ENCODE measurements around the gene SLC43A2.

The SLC43A2 gene

GRCh38 chr17:1612400-1612799 is 16.2 kb downstream of the SLC43A2 start:
- DNase-seq (ENCODE audit: low read depth) = no peak
- peaks cover 16% of the 10 kb centered on the region for H3K36me3 ChIP-seq (ENCODE audit: control insufficient read depth, insufficient read depth, low read length, severe bottlenecking)

GRCh38 chr17:1611715-1612114 is 16.9 kb downstream of the SLC43A2 start:
- no peaks in the 10 kb centered on the region for H3K27me3 ChIP-seq (replicated peaks; ENCODE audit: control insufficient read depth, insufficient read depth, low read length)
- H3K4me3 ChIP-seq (ENCODE audit: low read length) = no peak overlapping the region
- no peaks in the 10 kb centered on the region for H3K9me3 ChIP-seq (ENCODE audit: control insufficient read depth, low read length)
- no peak overlapping the region for H3K9ac ChIP-seq (ENCODE audit: low read length)
- no peak for DNase-seq (ENCODE audit: low read depth)
- peaks cover 16% of the 10 kb centered on the region for H3K36me3 ChIP-seq (ENCODE audit: control insufficient read depth, insufficient read depth, low read length, severe bottlenecking)
- H3K4me1 ChIP-seq (ENCODE audit: control insufficient read depth, insufficient read depth, low read length) = peaks cover 14% of the 10 kb centered on the region

More at GRCh38 chr17:1612400-1612799, 16.2 kb downstream of the SLC43A2 start:
- Histone ChIP-seq H3K27me3 (replicated peaks; ENCODE audit: control insufficient read depth, insufficient read depth, low read length) (no peaks in the 10 kb centered on the region), H3K9me3 (ENCODE audit: control insufficient read depth, low read length) (no peaks in the 10 kb centered on the region), H3K4me1 (ENCODE audit: control insufficient read depth, insufficient read depth, low read length) (peaks cover 7% of the 10 kb centered on the region), H3K9ac (ENCODE audit: low read length) (no peak overlapping the region), H3K4me3 (ENCODE audit: low read length) (no peak overlapping the region)

DNA sequence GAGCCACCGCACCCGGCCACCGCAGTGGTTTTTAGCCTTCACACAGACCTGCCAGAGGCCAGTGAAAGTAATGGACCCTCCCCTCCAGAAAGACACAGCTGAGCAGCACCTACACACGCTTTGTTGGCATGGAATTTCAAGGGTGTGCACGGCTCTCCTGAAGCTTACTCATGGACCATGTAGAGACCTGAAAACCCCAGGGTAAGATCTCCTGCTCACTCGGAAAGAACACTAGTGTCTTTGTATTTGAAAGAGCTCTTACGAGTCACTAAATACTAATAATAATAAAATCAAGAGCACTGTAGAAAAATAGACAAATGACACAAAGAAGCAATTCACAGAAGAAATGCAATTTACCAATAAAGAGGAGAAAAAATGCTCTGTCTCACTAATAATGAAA is 20.0 kb downstream of the SLC43A2 start:
- H3K9ac ChIP-seq (ENCODE audit: low read length) = no peak overlapping the region
- peaks cover 9% of the 10 kb centered on the region for H3K36me3 ChIP-seq (ENCODE audit: control insufficient read depth, insufficient read depth, low read length, severe bottlenecking)
- peaks cover 17% of the 10 kb centered on the region for H3K4me1 ChIP-seq (ENCODE audit: control insufficient read depth, insufficient read depth, low read length)
- no peak overlapping the region for H3K4me3 ChIP-seq (ENCODE audit: low read length)
- no peak for DNase-seq (ENCODE audit: low read depth)
- H3K27me3 ChIP-seq (replicated peaks; ENCODE audit: control insufficient read depth, insufficient read depth, low read length) = no peaks in the 10 kb centered on the region
- no peaks in the 10 kb centered on the region for H3K9me3 ChIP-seq (ENCODE audit: control insufficient read depth, low read length)

- Histone ChIP-seq H3K4me1 (ENCODE audit: control insufficient read depth, insufficient read depth, low read length) (peaks cover 17% of the 10 kb centered on the region), H3K4me3 (ENCODE audit: low read length) (no peak overlapping the region), H3K27me3 (replicated peaks; ENCODE audit: control insufficient read depth, insufficient read depth, low read length) (no peaks in the 10 kb centered on the region), H3K36me3 (ENCODE audit: control insufficient read depth, insufficient read depth, low read length, severe bottlenecking) (peaks cover 7% of the 10 kb centered on the region), H3K9ac (ENCODE audit: low read length) (no peak overlapping the region), H3K9me3 (ENCODE audit: control insufficient read depth, low read length) (no peaks in the 10 kb centered on the region)
- no peak for DNase-seq (ENCODE audit: low read depth)
Measured at GRCh38 chr17:1607971-1608320, 20.7 kb downstream of the SLC43A2 start.

GRCh38 chr17:1606352-1606985 is 22.2 kb downstream of the SLC43A2 start:
- H3K9me3 ChIP-seq (ENCODE audit: control insufficient read depth, low read length) = no peaks in the 10 kb centered on the region
- peaks cover 17% of the 10 kb centered on the region for H3K4me1 ChIP-seq (ENCODE audit: control insufficient read depth, insufficient read depth, low read length)
- DNase-seq (ENCODE audit: low read depth) = no peak
- H3K27me3 ChIP-seq (replicated peaks; ENCODE audit: control insufficient read depth, insufficient read depth, low read length) = no peaks in the 10 kb centered on the region
- H3K4me3 ChIP-seq (ENCODE audit: low read length) = no peak overlapping the region
- H3K36me3 ChIP-seq (ENCODE audit: control insufficient read depth, insufficient read depth, low read length, severe bottlenecking) = peaks cover 9% of the 10 kb centered on the region
- H3K9ac ChIP-seq (ENCODE audit: low read length) = no peak overlapping the region

- no peaks in the 10 kb centered on the region for H3K9me3 ChIP-seq (ENCODE audit: control insufficient read depth, low read length)
- H3K36me3 ChIP-seq (ENCODE audit: control insufficient read depth, insufficient read depth, low read length, severe bottlenecking) = peaks cover 9% of the 10 kb centered on the region
- no peak overlapping the region for H3K4me3 ChIP-seq (ENCODE audit: low read length)
Measured at GRCh38 chr17:1605681-1606351, 22.8 kb downstream of the SLC43A2 start.

DNA sequence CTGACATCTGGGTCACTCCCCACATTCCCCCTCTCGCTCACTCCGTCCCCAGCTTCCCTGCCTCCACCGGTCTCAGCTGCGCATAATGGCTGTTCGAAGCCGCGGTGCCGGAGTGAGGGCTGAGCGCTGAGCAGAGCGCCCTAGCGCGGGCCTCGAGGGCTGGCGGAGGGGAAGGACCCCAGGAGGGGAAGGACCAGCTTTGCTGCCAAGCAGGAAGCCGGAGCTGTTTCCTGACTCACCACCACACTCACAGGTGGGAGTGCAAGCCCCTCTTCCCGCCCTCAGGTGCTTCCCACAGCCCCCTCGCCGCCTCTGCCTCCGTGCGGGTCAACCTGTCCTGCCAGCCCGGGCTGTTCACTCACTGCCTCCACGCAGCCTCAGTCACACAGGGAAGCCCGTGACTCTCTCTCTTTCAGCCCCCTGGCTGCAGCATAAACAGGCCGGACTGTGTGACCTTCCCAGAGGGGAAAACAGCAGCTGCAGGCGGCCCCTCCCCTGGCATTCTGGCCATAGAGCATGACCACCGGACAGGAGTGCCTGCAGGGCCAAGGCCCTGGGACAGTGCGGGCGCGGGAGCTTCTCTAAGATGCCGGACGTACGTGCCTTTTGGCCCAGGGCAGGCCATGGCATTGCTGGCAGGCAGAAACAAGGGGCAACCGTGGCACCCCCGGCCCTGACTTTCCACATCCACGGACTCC is 23.7 kb downstream of the SLC43A2 start:
- peaks cover 9% of the 10 kb centered on the region for H3K36me3 ChIP-seq (ENCODE audit: control insufficient read depth, insufficient read depth, low read length, severe bottlenecking)
- H3K9ac ChIP-seq (ENCODE audit: low read length) = no peak overlapping the region
- DNase-seq (ENCODE audit: low read depth) = no peak

More at GRCh38 chr17:1605681-1606351, 22.8 kb downstream of the SLC43A2 start:
- DNase-seq (ENCODE audit: low read depth) = no peak
- Histone ChIP-seq H3K9ac (ENCODE audit: low read length) (no peak overlapping the region), H3K27me3 (replicated peaks; ENCODE audit: control insufficient read depth, insufficient read depth, low read length) (no peaks in the 10 kb centered on the region), H3K4me1 (ENCODE audit: control insufficient read depth, insufficient read depth, low read length) (peaks cover 17% of the 10 kb centered on the region)

DNA sequence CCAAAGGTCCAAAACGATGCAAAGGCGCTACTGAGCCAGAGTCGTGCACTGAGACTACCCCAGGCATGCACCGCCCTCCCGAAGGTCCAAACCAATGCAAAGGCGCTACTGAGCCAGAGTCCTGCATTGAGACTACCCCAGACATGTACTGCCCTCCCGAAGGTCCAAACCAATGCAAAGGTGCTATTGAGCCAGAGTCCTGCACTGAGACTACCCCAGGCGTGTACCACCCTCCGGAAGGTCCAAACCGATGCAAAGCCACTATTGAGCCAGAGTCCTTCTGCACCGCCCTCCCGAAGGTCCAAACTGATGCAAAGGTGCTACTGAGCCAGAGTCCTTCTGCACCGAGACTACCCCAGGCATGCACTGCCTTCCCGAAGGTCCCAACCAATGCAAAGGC is 27.1 kb downstream of the SLC43A2 start:
- no peak overlapping the region for H3K9ac ChIP-seq (ENCODE audit: low read length)
- H3K4me1 ChIP-seq (ENCODE audit: control insufficient read depth, insufficient read depth, low read length) = peaks cover 2% of the 10 kb centered on the region
- DNase-seq (ENCODE audit: low read depth) = no peak
- no peak overlapping the region for H3K4me3 ChIP-seq (ENCODE audit: low read length)
- no peaks in the 10 kb centered on the region for H3K9me3 ChIP-seq (ENCODE audit: control insufficient read depth, low read length)
- no peaks in the 10 kb centered on the region for H3K27me3 ChIP-seq (replicated peaks; ENCODE audit: control insufficient read depth, insufficient read depth, low read length)
- peaks cover 9% of the 10 kb centered on the region for H3K36me3 ChIP-seq (ENCODE audit: control insufficient read depth, insufficient read depth, low read length, severe bottlenecking)

More for the DNA sequence above, 23.7 kb downstream of the SLC43A2 start:
- Histone ChIP-seq H3K27me3 (replicated peaks; ENCODE audit: control insufficient read depth, insufficient read depth, low read length) (no peaks in the 10 kb centered on the region), H3K4me3 (ENCODE audit: low read length) (no peak overlapping the region), H3K9me3 (ENCODE audit: control insufficient read depth, low read length) (no peaks in the 10 kb centered on the region), H3K4me1 (ENCODE audit: control insufficient read depth, insufficient read depth, low read length) (peaks cover 17% of the 10 kb centered on the region)

GRCh38 chr17:1598399-1599095 is 30.1 kb downstream of the SLC43A2 start:
- no peaks in the 10 kb centered on the region for H3K4me1 ChIP-seq (ENCODE audit: control insufficient read depth, insufficient read depth, low read length)
- no peak for DNase-seq (ENCODE audit: low read depth)
- no peaks in the 10 kb centered on the region for H3K27me3 ChIP-seq (replicated peaks; ENCODE audit: control insufficient read depth, insufficient read depth, low read length)
- H3K36me3 ChIP-seq (ENCODE audit: control insufficient read depth, insufficient read depth, low read length, severe bottlenecking) = peaks cover 9% of the 10 kb centered on the region
- no peak overlapping the region for H3K4me3 ChIP-seq (ENCODE audit: low read length)
- no peak overlapping the region for H3K9ac ChIP-seq (ENCODE audit: low read length)
- no peaks in the 10 kb centered on the region for H3K9me3 ChIP-seq (ENCODE audit: control insufficient read depth, low read length)

- no peak overlapping the region for H3K4me3 ChIP-seq (ENCODE audit: low read length)
- H3K4me1 ChIP-seq (ENCODE audit: control insufficient read depth, insufficient read depth, low read length) = no peaks in the 10 kb centered on the region
- H3K27me3 ChIP-seq (replicated peaks; ENCODE audit: control insufficient read depth, insufficient read depth, low read length) = no peaks in the 10 kb centered on the region
- DNase-seq (ENCODE audit: low read depth) = no peak
- H3K36me3 ChIP-seq (ENCODE audit: control insufficient read depth, insufficient read depth, low read length, severe bottlenecking) = peaks cover 11% of the 10 kb centered on the region
- no peaks in the 10 kb centered on the region for H3K9me3 ChIP-seq (ENCODE audit: control insufficient read depth, low read length)
- no peak overlapping the region for H3K9ac ChIP-seq (ENCODE audit: low read length)
Measured at GRCh38 chr17:1597861-1598342, 30.7 kb downstream of the SLC43A2 start.

DNA sequence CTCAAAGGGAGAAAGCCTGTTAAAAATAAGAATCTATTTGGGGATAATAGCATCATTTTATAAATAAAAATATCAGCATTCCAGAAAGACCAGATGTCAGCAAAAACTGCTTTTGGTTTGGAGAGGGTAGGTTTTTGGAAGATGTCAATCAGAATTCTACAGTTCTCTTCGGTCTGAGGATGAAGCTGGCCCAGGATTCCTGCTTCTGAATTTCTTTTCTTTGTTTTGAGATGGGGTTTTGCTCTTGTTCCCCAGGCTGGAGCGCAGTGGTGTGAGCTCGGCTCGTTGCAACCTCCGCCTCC is 35.1 kb downstream of the SLC43A2 start:
- peaks cover 18% of the 10 kb centered on the region for H3K36me3 ChIP-seq (ENCODE audit: control insufficient read depth, insufficient read depth, low read length, severe bottlenecking)

More for the DNA sequence above, 35.1 kb downstream of the SLC43A2 start:
- H3K9me3 ChIP-seq (ENCODE audit: control insufficient read depth, low read length) = no peaks in the 10 kb centered on the region
- peaks cover 21% of the 10 kb centered on the region for H3K4me1 ChIP-seq (ENCODE audit: control insufficient read depth, insufficient read depth, low read length)
- no peak overlapping the region for H3K9ac ChIP-seq (ENCODE audit: low read length)
- H3K27me3 ChIP-seq (replicated peaks; ENCODE audit: control insufficient read depth, insufficient read depth, low read length) = no peaks in the 10 kb centered on the region
- no peak for DNase-seq (ENCODE audit: low read depth)
- H3K4me3 ChIP-seq (ENCODE audit: low read length) = no peak overlapping the region
